Measurements from ENCODE around the gene SYCE1L. TPM values are rescaled to one million over a fixed set of nuclear protein-coding genes. Genes with fewer than 3 reads are reported as not detected.
"Not testable (repeated sequence)": the region's sequence is repeated elsewhere in the genome, so short reads cannot be mapped to it uniquely, and the experiment has no call there.

Gene SYCE1L
- total RNA-seq, 1 donor: not detected

GRCh38 chr16:77231047-77231446, 31.8 kb downstream of the SYCE1L start:
- no peak for DNase-seq (ENCODE audit: low read depth)
- H3K4me3 ChIP-seq (ENCODE audit: low read depth, low read length): no peak overlapping the region
- TF ChIP-seq CTCF (IDR thresholded peaks at IDR 0.05; ENCODE audit: insufficient read depth, low read depth, low read length): no peak

DNA sequence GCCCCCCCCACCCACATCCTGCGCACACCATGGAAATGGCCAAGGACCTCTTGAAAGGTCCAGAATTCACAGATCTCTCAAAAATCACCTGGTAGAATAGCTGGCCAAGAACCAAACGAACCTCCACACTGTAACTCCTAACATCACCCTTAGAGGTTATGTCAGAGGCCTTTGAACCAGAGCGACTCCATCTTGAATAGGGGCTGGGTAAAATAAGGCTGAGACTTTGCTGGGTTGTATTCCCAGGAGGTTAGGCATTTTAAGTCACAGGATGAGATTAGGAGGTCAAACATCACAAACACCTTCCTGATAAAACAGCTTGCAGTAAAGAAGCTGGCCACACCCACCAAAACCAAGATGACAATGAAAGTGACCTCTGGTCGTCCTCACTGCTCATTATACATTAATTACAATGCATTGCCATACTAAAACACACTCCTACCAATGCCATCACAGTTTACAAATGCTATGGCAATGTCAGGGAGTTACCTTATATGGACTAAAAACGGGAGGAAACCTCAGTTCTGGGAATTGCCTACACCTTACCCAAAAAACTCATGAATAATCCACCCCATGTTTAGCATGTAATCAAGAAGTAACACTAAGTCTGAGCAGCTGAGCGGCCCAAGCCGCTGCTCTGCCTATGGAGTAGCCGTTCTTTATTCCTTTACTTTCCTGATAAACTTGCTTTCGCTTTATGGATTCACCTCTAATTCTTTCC, 34.8 kb downstream of the SYCE1L start:
- no peak for DNase-seq (ENCODE audit: low read depth)
- no peak overlapping the region for H3K4me3 ChIP-seq (ENCODE audit: low read depth, low read length)
- no peak for TF ChIP-seq CTCF (IDR thresholded peaks at IDR 0.05; ENCODE audit: insufficient read depth, low read depth, low read length)

DNA sequence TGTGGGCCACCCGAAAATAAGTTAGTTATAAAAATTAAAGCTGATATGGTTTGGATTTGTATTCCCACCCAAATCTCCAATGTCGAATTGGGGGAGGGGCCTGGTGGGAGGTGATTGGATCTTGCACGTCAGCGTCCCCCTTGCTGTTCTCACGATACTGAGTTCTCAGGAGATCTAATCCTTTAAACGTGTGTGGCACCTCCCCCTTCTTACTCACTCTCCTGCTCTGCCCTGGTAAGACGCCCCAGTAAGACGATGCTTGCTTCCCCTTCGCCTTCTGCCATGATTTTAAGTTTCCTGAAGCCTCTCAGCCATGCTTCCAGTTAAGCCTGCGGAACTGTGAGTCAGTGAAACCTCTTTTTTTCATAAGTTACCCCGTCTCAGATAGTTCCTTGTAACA, 35.4 kb downstream of the SYCE1L start:
- H3K4me3 ChIP-seq (ENCODE audit: low read depth, low read length): no peak overlapping the region
- no peak for TF ChIP-seq CTCF (IDR thresholded peaks at IDR 0.05; ENCODE audit: insufficient read depth, low read depth, low read length)

DNA sequence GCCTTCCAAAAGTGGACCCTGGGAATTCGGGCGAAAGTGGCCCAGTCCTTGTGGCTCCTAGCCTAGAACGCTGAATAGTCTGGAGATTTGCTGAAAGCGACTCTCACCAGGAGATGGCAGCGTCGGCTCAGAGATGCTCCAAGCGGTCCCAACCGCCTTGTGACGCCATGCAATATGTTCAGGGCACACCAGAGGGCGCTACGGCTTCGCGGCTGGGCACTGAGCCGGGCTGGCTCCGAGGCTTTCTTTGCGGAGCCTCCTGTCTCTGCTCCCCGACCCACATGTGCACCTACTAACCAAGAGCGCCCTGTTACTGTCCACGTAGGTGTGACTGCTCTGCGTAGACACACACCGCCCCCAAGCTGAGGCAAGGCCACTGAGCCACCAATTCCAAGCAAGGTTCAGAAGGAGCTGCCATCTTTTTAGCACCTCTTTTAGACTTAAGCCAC, 36.9 kb downstream of the SYCE1L start:
- peak overlapping the region; percentile 1 for H3K4me3 ChIP-seq (ENCODE audit: low read depth, low read length)
- DNase-seq (ENCODE audit: low read depth): peak; percentile 79
- peak; percentile 100 for TF ChIP-seq CTCF (IDR thresholded peaks at IDR 0.05; ENCODE audit: insufficient read depth, low read depth, low read length)

More for the DNA sequence above, 35.4 kb downstream of the SYCE1L start:
- DNase-seq (ENCODE audit: low read depth): peak; percentile 6

- no peak for TF ChIP-seq CTCF (IDR thresholded peaks at IDR 0.05; ENCODE audit: insufficient read depth, low read depth, low read length)
- H3K4me3 ChIP-seq (ENCODE audit: low read depth, low read length): no peak overlapping the region
Measured at GRCh38 chr16:77238593-77238992, 39.4 kb downstream of the SYCE1L start.

DNA sequence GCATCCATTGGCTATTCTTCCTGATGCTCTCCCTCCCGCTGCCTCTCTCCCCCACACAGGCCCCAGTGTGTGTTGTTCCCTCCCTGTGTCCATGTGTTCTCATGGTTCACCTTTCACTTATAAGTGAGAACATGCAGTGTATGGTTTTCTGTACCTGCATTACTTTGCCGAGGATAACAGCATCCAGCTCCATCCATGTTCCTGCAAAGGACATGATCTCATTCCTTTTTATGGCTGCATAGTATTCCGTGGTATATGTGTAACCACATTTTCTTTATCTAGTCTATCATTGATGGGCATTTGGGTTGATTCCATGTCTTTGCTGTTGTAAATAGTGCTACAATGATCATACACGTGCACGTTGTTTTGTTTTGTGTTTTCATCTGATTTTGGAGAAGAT, 43.3 kb downstream of the SYCE1L start:
- not testable (repeated sequence) for DNase-seq (ENCODE audit: low read depth); H3K4me3 ChIP-seq (ENCODE audit: low read depth, low read length)

More at GRCh38 chr16:77238593-77238992, 39.4 kb downstream of the SYCE1L start:
- DNase-seq (ENCODE audit: low read depth): no peak

DNA sequence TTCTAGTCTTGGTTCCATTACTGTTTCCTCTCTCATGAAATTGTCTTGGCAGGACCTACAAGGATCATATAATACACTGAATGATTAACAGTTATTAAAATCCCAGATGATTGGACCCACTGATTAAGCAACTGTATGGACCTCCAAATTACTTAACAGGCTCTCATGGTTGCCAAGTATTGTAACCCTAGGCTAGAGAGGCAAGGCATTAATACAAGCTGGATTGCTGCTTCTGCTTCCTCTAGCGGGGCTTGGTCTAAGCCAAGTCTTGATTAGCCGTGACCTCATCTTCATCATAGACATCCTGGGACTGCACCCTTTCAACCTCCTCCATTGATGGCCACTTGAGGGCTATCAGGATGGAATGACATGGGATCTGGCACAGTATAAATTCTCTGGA, 46.9 kb downstream of the SYCE1L start:
- no peak for TF ChIP-seq CTCF (IDR thresholded peaks at IDR 0.05; ENCODE audit: insufficient read depth, low read depth, low read length)
- no peak for DNase-seq (ENCODE audit: low read depth)
- H3K4me3 ChIP-seq (ENCODE audit: low read depth, low read length): no peak overlapping the region

Data from fibroblast of villous mesenchyme (primary cell).